ENCODE measurements around the gene BICD2.

Gene BICD2

GRCh38 chr9:92712767-92713166 is 51.9 kb downstream of the BICD2 start:
- no peak for DNase-seq

GRCh38 chr9:92711844-92712243 is 52.8 kb downstream of the BICD2 start:
- DNase-seq = no peak

GRCh38 chr9:92711146-92711545 is 53.5 kb downstream of the BICD2 start:
- DNase-seq = no peak

- no peak for DNase-seq
These were observed 54.3 kb downstream of the BICD2 start for GRCh38 chr9:92710368-92710767.

GRCh38 chr9:92709954-92710353 is 54.7 kb downstream of the BICD2 start:
- no peak for DNase-seq

- no peak for DNase-seq
These were observed 55.4 kb downstream of the BICD2 start for GRCh38 chr9:92709240-92709639.

- no peak for DNase-seq
These were observed 57.1 kb downstream of the BICD2 start for GRCh38 chr9:92707530-92707929.

- DNase-seq = no peak
These were observed 58.3 kb downstream of the BICD2 start for GRCh38 chr9:92706218-92706940.

GRCh38 chr9:92704528-92704927 is 60.1 kb downstream of the BICD2 start:
- DNase-seq = no peak

- DNase-seq = no peak
These were observed 68.0 kb downstream of the BICD2 start for GRCh38 chr9:92696619-92697018.

GRCh38 chr9:92686954-92687353 is 77.7 kb downstream of the BICD2 start:
- no peak for DNase-seq

- DNase-seq = no peak
These were observed 79.6 kb downstream of the BICD2 start for GRCh38 chr9:92685022-92685421.

- DNase-seq = no peak
These were observed 82.4 kb downstream of the BICD2 start for GRCh38 chr9:92682269-92682668.

- DNase-seq = no peak
These were observed 84.2 kb downstream of the BICD2 start for GRCh38 chr9:92680166-92681119.

- DNase-seq = no peak
These were observed 85.0 kb downstream of the BICD2 start for GRCh38 chr9:92679413-92680165.

GRCh38 chr9:92671323-92671722 is 93.3 kb downstream of the BICD2 start:
- DNase-seq = no peak

GRCh38 chr9:92669890-92670708 is 94.5 kb downstream of the BICD2 start, which contains the start of gene IPPK:
Gene IPPK, minus strand, starts transcription at chr9:92670131. Its CDS starts 143 bp downstream, at chr9:92669988.
- DNase-seq = peak; percentile 72

GRCh38 chr9:92669527-92669889 is 95.1 kb downstream of the BICD2 start:
- DNase-seq = no peak

GRCh38 chr9:92668746-92669526 is 95.7 kb downstream of the BICD2 start:
- DNase-seq = no peak

GRCh38 chr9:92666912-92667532 is 97.6 kb downstream of the BICD2 start:
- DNase-seq = no peak

- DNase-seq = no peak
These were observed 98.4 kb downstream of the BICD2 start for GRCh38 chr9:92666236-92666635.
